PC-3 (cell line): Measurements from ENCODE around the gene ZNF541. TPM values are rescaled to one million over a fixed set of nuclear protein-coding genes. Genes with fewer than 3 reads are reported as not detected.

Experiments used
- ATAC-seq: fragments of 200-7000 bp; cut with Tn5 transposase; 2 replicates; pipeline ENCODE4 v1.9.1; 2020; ENCODE audit warnings: mild to moderate bottlenecking, moderate library complexity
- BruUV-seq: library from RNA; stranded (reverse); fragments of 400-500 nt; replicated peaks from 2 replicates; lab custom pipeline; 2021; lab: Mats Ljungman, UMichigan
- CTCF ChIA-PET: fragments of 300-600 bp; sonication (Branson Sonifier 250); formaldehyde crosslinking; loops from one replicate; lab custom pipeline; 2022; ENCODE audit warnings: antibody characterized with exemption; lab: Charles Lee
- POLR2A ChIA-PET: fragments of 300-600 bp; sonication (Branson Sonifier 250); formaldehyde crosslinking; loops from one replicate; lab custom pipeline; 2022; ENCODE audit warnings: antibody characterized with exemption; ENCODE audit not compliant: unreplicated experiment; lab: Charles Lee
- DNase-seq: peaks from one replicate; pipeline ENCODE4 v3.0.0-alpha.2; 2015
- H2AFZ ChIP-seq: fragments of 300-600 bp; sonication (generic); 2 replicates; pipeline ENCODE4 v1.6.0; 2016; ENCODE audit warnings: antibody characterized with exemption, low read length
- H3F3A ChIP-seq: fragments of 300-600 bp; sonication (generic); one replicate; pipeline ENCODE4 v1.6.0; 2017; ENCODE audit warnings: antibody characterized with exemption, low read length, control low read depth, mild to moderate bottlenecking; ENCODE audit not compliant: unreplicated experiment
- H3K27ac ChIP-seq: fragments of 300-600 bp; sonication (generic); 2 replicates; pipeline ENCODE4 v1.5.1; 2016; ENCODE audit warnings: mild to moderate bottlenecking, low read length
- H3K27me3 ChIP-seq: fragments of 300-600 bp; sonication (generic); 2 replicates; pipeline ENCODE4 v1.6.1; 2016; ENCODE audit warnings: low read length, mixed read lengths
- H3K36me3 ChIP-seq: fragments of 300-600 bp; sonication (generic); 2 replicates; pipeline ENCODE4 v1.6.1; 2016; ENCODE audit warnings: low read depth, mixed run types, low read length, mixed read lengths
- H3K4me1 ChIP-seq: fragments of 300-600 bp; sonication (generic); 2 replicates; pipeline ENCODE4 v1.5.1; 2016; ENCODE audit warnings: low read length; ENCODE audit not compliant: insufficient read depth
- H3K4me2 ChIP-seq: fragments of 300-600 bp; sonication (generic); 2 replicates; pipeline ENCODE4 v1.6.0; 2016; ENCODE audit warnings: low read length
- H3K4me3 ChIP-seq: fragments of 300-600 bp; sonication (generic); 2 replicates; pipeline ENCODE4 v1.5.1; 2016; ENCODE audit warnings: mild to moderate bottlenecking, low read length, mixed read lengths
- H3K79me2 ChIP-seq: fragments of 300-600 bp; sonication (generic); 2 replicates; pipeline ENCODE4 v1.6.1; 2017; ENCODE audit warnings: low read length, mixed read lengths
- H3K9ac ChIP-seq: fragments of 300-600 bp; sonication (generic); 2 replicates; pipeline ENCODE4 v1.6.0; 2016; ENCODE audit warnings: mild to moderate bottlenecking, low read length
- H3K9me2 ChIP-seq: fragments of 300-600 bp; sonication (generic); replicated peaks from 2 replicates; pipeline ENCODE4 v1.6.1; 2016; ENCODE audit warnings: mixed run types, low read length, mixed read lengths
- H3K9me3 ChIP-seq: fragments of 300-600 bp; sonication (generic); 2 replicates; pipeline ENCODE4 v1.6.1; 2016; ENCODE audit warnings: low read length, mixed read lengths
- H4K20me1 ChIP-seq: fragments of 300-600 bp; sonication (generic); 2 replicates; pipeline ENCODE4 v1.6.1; 2016; ENCODE audit warnings: low read length, mixed read lengths
- EZH2 ChIP-seq: fragments of 300-600 bp; sonication (generic); IDR thresholded peaks from one replicate; pipeline ENCODE4 v1.6.1; 2017; ENCODE audit warnings: antibody characterized with exemption, mild to moderate bottlenecking, low read length; ENCODE audit not compliant: unreplicated experiment
- EZH2phosphoT487 ChIP-seq: fragments of 300-600 bp; sonication (generic); IDR thresholded peaks from 2 replicates; pipeline ENCODE4 v1.6.1; 2018; ENCODE audit warnings: mild to moderate bottlenecking, antibody characterized with exemption, low read length, borderline replicate concordance
- intact Hi-C: fragments of 100-400 bp; cut with micrococcal nuclease; formaldehyde crosslinking; loops from 2 replicates; pipeline ENCODE4 v1.9.0; 2023
- total RNA-seq: library from RNA; depleted of rRNA; stranded (reverse); fragments of >200 nt; gene quantifications from 2 replicates; pipeline ENCODE4 v1.2.3, GENCODE V29; 2014
- TF ChIP-seq, protein P1 (sequence below): fragments of 300-600 bp; sonication (generic); conservative IDR thresholded peaks from 2 replicates; pipeline ENCODE4 v1.5.1; 2017; ENCODE audit warnings: antibody characterized with exemption, low read depth, mild to moderate bottlenecking, low read length

The ZNF541 gene
- total RNA-seq, 1 experiment from 2014 or later: not detected

DNA sequence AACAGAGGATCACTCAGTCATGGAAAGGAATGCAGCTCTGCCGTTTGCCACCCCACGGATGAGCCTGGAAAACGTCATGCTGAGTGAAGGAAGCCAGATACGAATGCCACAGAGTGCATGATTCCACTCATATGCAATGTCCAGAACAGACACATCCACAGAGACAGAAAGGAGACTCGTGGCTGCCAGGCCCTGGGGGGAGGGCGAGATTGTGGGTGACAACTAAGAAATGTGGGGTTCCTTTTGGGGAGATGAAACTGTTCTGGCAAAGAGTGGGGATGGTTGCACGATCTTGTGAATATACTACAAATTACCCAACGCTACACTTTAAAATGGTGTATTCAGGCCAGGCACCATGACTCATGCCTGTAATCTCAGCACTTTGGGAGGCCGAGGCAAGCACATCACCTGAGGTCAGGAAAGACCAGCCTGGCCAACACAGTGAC lies 30.9 kb downstream of the ZNF541 start:
- Histone ChIP-seq H2AFZ (no peak overlapping the region), H3K9ac (no peak overlapping the region), H3K4me1 (no peaks in the 10 kb centered on the region), H3F3A (no peaks in the 10 kb centered on the region), H3K79me2 (no peaks in the 10 kb centered on the region), H3K27ac (no peak overlapping the region), H3K36me3 (no peaks in the 10 kb centered on the region), H3K4me2 (no peak overlapping the region), H3K9me2 (no peaks in the 10 kb centered on the region), H3K4me3 (no peak overlapping the region), H3K9me3 (no peaks in the 10 kb centered on the region), H3K27me3 (no peaks in the 10 kb centered on the region), H4K20me1 (no peaks in the 10 kb centered on the region)
- TF ChIP-seq, protein P1, sequence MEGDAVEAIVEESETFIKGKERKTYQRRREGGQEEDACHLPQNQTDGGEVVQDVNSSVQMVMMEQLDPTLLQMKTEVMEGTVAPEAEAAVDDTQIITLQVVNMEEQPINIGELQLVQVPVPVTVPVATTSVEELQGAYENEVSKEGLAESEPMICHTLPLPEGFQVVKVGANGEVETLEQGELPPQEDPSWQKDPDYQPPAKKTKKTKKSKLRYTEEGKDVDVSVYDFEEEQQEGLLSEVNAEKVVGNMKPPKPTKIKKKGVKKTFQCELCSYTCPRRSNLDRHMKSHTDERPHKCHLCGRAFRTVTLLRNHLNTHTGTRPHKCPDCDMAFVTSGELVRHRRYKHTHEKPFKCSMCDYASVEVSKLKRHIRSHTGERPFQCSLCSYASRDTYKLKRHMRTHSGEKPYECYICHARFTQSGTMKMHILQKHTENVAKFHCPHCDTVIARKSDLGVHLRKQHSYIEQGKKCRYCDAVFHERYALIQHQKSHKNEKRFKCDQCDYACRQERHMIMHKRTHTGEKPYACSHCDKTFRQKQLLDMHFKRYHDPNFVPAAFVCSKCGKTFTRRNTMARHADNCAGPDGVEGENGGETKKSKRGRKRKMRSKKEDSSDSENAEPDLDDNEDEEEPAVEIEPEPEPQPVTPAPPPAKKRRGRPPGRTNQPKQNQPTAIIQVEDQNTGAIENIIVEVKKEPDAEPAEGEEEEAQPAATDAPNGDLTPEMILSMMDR: no peak
- TF ChIP-seq EZH2phosphoT487 (no peak), EZH2 (no peak)
- POLR2A ChIA-PET: no interaction called here
- DNase-seq: no peak
- CTCF ChIA-PET: no interaction called here
- ATAC-seq: no peak
- BruUV-seq: no TSS peak
- intact Hi-C loops: loop anchor here (10.0 kb wide), 1 partner anchor 63 kb away; the partner anchor contains the start of gene BICRA

DNA sequence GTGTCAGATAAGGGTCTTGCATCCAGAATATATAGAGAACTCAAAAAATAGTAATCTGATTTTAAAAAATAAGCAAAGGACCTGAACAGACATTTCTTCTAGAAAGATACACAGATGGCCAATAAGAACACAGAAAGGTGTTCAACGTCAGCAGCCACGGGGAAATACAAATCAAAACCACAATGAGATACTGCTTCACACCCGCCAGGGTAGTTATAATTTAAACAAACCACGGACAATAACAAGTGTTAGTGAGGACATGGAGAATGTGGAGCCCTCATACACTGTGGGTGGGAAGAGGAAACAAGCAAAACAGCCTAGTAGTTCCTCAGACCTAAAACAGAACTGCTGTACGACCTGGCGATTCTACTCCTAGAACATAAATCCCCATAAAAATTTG lies 31.4 kb downstream of the ZNF541 start:
- H4K20me1 ChIP-seq: no peaks in the 10 kb centered on the region
- ChIA-PET POLR2A (no interaction called here), CTCF (no interaction called here)
- TF ChIP-seq EZH2 (no peak), EZH2phosphoT487 (no peak)
- TF ChIP-seq, protein P1: no peak
- no peaks in the 10 kb centered on the region for H3F3A ChIP-seq
- DNase-seq (no peak), ATAC-seq (no peak)
- no peaks in the 10 kb centered on the region for H3K9me2 ChIP-seq
- intact Hi-C loops: loop anchor here (10.0 kb wide), 1 partner anchor 63 kb away; the partner anchor contains the start of gene BICRA
- no peaks in the 10 kb centered on the region for H3K4me1 ChIP-seq
- no peak overlapping the region for H3K9ac ChIP-seq
- H3K27me3 ChIP-seq: no peaks in the 10 kb centered on the region
- H3K4me3 ChIP-seq: no peak overlapping the region
- H3K4me2 ChIP-seq: no peak overlapping the region
- BruUV-seq: no TSS peak
- no peaks in the 10 kb centered on the region for H3K9me3 ChIP-seq
- no peak overlapping the region for H2AFZ ChIP-seq
- no peak overlapping the region for H3K27ac ChIP-seq
- no peaks in the 10 kb centered on the region for H3K36me3 ChIP-seq
- no peaks in the 10 kb centered on the region for H3K79me2 ChIP-seq

DNA sequence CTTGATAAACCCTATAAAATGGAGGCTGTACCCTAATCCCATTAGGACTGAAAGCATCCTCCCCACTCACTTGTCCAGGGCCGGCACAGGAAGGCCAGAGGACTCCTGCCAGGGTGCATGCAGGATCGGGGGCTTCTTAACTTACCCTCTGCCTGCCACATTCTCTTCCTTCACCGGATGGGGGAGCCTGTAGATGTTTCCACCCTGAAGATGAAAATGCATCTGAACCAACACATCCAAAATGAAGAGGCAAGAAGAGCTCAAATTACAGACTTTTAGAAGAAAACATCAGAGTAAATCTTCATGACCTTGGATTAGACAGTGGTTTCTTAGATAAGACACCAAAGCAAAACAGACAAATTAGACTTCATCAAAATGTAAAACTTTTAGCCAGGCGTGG lies 32.2 kb downstream of the ZNF541 start:
- H3K9ac ChIP-seq: no peak overlapping the region
- H2AFZ ChIP-seq: no peak overlapping the region
- no peaks in the 10 kb centered on the region for H3K4me1 ChIP-seq
- DNase-seq: peak; percentile 14
- CTCF ChIA-PET: interaction anchor here (0.7 kb wide), 1 partner anchor 21 kb away, joined by 5 read pairs; no protein-coding TSS in a partner anchor
- no peaks in the 10 kb centered on the region for H3K27me3 ChIP-seq
- no peak overlapping the region for H3K27ac ChIP-seq
- no peak for ATAC-seq
- POLR2A ChIA-PET: interaction anchor here (0.6 kb wide), 1 partner anchor 183 kb away, joined by 9 read pairs; no protein-coding TSS in a partner anchor
- TF ChIP-seq, protein P1: peak; percentile 39; the same call in 1 of the 2 replicates
- TF ChIP-seq EZH2: no peak
- no peaks in the 10 kb centered on the region for H3F3A ChIP-seq
- no TSS peak for BruUV-seq
- H3K36me3 ChIP-seq: no peaks in the 10 kb centered on the region
- no peaks in the 10 kb centered on the region for H3K79me2 ChIP-seq
- intact Hi-C loops: loop anchor here (10.0 kb wide), 1 partner anchor 64 kb away; the partner anchor contains the start of gene BICRA
- H3K9me2 ChIP-seq: no peaks in the 10 kb centered on the region
- H3K4me3 ChIP-seq: no peak overlapping the region
- no peaks in the 10 kb centered on the region for H4K20me1 ChIP-seq
- no peak overlapping the region for H3K4me2 ChIP-seq
- H3K9me3 ChIP-seq: no peaks in the 10 kb centered on the region
